MCF 10A (cell line): ENCODE data around the gene KLKB1. TPM values are rescaled to one million over a fixed set of nuclear protein-coding genes. Genes with fewer than 3 reads are reported as not detected.
"Not testable (repeated sequence)": the region's sequence is repeated elsewhere in the genome, so short reads cannot be mapped to it uniquely, and the experiment has no call there.

Experiments
- BruUV-seq: library from RNA; stranded (reverse); fragments of 400-500 nt; replicated peaks from 2 replicates; lab custom pipeline; 2021; lab: Mats Ljungman, UMichigan
- CTCF ChIA-PET: fragments of 300-600 bp; sonication (Branson Sonifier 250); formaldehyde crosslinking; extraction: SDS; loops from one replicate; lab custom pipeline; 2021; ENCODE audit warnings: antibody characterized with exemption, inconsistent platforms; lab: Yijun Ruan, JAX
- POLR2A ChIA-PET: fragments of 300-600, 350-650 bp; sonication (Branson Sonifier 250); formaldehyde crosslinking; extraction: SDS; loops from one replicate; lab custom pipeline; 2020; ENCODE audit warnings: antibody characterized with exemption, inconsistent platforms; lab: Yijun Ruan, JAX
- DNase-seq: peaks from one replicate; pipeline ENCODE4 v3.0.0-alpha.2; 2018; ENCODE audit not compliant: unreplicated experiment
- H3K27ac Mint-ChIP-seq: one replicate; pipeline ENCODE4 v1.8.0; 2022; ENCODE audit warnings: mild to moderate bottlenecking, low read depth, mixed read lengths; ENCODE audit not compliant: unreplicated experiment
- H3K27me3 Mint-ChIP-seq: one replicate; pipeline ENCODE4 v1.8.0; 2022; ENCODE audit warnings: mixed read lengths; ENCODE audit not compliant: insufficient read depth, unreplicated experiment
- H3K36me3 Mint-ChIP-seq: one replicate; pipeline ENCODE4 v1.8.0; 2022; ENCODE audit warnings: mild to moderate bottlenecking, moderate library complexity, mixed read lengths; ENCODE audit not compliant: insufficient read depth, unreplicated experiment
- H3K4me1 Mint-ChIP-seq: one replicate; pipeline ENCODE4 v1.8.0; 2022; ENCODE audit warnings: mixed read lengths; ENCODE audit not compliant: insufficient read depth, unreplicated experiment
- H3K4me3 Mint-ChIP-seq: one replicate; pipeline ENCODE4 v1.8.0; 2022; ENCODE audit warnings: mild to moderate bottlenecking, moderate library complexity, mixed read lengths; ENCODE audit not compliant: unreplicated experiment
- H3K9me3 Mint-ChIP-seq: one replicate; pipeline ENCODE4 v1.8.0; 2022; ENCODE audit warnings: mixed read lengths; ENCODE audit not compliant: unreplicated experiment
- intact Hi-C: fragments of 100-400 bp; cut with micrococcal nuclease; formaldehyde crosslinking; loops from 2 replicates; pipeline ENCODE4 v1.14.1; 2022
- total RNA-seq: library from RNA; stranded (reverse); gene quantifications from 2 replicates; pipeline ENCODE4 v1.2.3, GENCODE V29; 2022
- TF ChIP-seq, protein P1 (sequence below): fragments of 200-600 bp; IDR thresholded peaks from one replicate; pipeline ENCODE4 v1.8.0; 2022; ENCODE audit warnings: antibody characterized with exemption, mild to moderate bottlenecking; ENCODE audit not compliant: unreplicated experiment

KLKB1 gene
- total RNA-seq, 1 experiment from 2014 or later: 0.21 TPM

DNA sequence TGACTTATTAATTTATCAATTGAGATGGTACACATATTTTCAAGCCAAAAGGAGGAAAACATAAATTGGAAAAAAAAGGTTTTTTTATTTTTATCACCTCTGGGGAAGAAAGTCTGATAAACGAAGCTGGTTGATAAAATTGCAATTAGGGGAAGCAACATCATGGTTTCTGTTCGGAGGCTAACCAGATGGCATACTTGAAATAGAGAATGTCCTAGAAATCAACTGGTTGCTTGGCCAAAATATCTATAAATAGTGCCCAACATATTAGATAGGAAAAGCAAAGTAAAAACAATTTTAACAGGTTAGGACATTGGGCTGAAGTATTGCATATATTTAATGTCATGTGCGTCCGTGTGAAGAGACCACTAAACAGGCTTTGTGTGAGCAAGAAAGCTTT is 14.3 kb downstream of the KLKB1 start:
- CTCF ChIA-PET: no interaction called here
- POLR2A ChIA-PET: no interaction called here
- Mint-ChIP-seq H3K27ac (no peak overlapping the region), H3K36me3 (peaks cover 6% of the 10 kb centered on the region), H3K9me3 (no peaks in the 10 kb centered on the region), H3K4me1 (no peaks in the 10 kb centered on the region), H3K4me3 (no peak overlapping the region), H3K27me3 (no peaks in the 10 kb centered on the region)
- BruUV-seq: no TSS peak
- intact Hi-C loops: no loop called here
- DNase-seq: no peak
- TF ChIP-seq, protein P1, sequence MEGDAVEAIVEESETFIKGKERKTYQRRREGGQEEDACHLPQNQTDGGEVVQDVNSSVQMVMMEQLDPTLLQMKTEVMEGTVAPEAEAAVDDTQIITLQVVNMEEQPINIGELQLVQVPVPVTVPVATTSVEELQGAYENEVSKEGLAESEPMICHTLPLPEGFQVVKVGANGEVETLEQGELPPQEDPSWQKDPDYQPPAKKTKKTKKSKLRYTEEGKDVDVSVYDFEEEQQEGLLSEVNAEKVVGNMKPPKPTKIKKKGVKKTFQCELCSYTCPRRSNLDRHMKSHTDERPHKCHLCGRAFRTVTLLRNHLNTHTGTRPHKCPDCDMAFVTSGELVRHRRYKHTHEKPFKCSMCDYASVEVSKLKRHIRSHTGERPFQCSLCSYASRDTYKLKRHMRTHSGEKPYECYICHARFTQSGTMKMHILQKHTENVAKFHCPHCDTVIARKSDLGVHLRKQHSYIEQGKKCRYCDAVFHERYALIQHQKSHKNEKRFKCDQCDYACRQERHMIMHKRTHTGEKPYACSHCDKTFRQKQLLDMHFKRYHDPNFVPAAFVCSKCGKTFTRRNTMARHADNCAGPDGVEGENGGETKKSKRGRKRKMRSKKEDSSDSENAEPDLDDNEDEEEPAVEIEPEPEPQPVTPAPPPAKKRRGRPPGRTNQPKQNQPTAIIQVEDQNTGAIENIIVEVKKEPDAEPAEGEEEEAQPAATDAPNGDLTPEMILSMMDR: no peak

DNA sequence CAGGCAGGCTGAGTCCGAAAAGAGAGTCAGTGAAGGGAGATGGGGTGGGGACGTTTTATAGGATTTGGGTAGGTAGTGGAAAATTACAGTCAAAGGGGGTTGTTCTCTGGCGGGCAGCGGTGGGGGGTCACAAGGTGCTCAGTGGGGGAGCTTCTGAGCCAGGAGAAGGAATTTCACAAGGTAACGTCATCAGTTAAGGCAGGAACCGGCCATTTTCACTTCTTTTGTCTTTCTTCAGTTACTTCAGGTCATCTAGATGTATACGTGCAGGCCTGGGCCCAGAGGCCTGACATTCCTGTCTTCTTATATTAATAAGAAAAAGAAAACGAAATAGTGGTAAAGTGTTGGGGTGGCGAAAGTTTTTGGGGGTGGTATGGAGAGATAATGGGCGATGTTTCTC is 14.7 kb downstream of the KLKB1 start:
- H3K9me3 Mint-ChIP-seq, H3K27me3 Mint-ChIP-seq, intact Hi-C loops, BruUV-seq, H3K4me3 Mint-ChIP-seq, H3K27ac Mint-ChIP-seq, CTCF ChIA-PET, H3K36me3 Mint-ChIP-seq, DNase-seq, H3K4me1 Mint-ChIP-seq, POLR2A ChIA-PET: not testable (repeated sequence)

DNA sequence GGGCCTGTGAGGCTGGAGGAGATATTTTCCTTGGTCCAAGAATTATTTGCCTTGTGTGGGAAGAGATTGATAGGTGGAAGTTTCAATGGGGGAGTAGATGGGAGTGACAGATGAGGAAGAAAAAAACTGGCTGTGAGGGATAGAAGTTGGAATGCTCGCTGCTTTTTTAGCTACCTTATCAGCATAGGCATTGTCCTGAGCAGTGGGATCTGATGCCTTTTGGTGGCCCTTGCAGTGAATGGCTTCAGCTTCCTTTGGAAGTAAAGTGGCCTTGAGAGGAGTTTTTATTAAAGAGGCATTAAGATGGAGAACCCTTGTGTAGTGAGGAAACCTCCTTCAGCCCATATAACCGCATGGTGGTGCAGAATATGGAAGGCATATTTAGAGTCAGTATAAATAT is 16.0 kb downstream of the KLKB1 start:
- H3K4me1 Mint-ChIP-seq: no peaks in the 10 kb centered on the region
- no peaks in the 10 kb centered on the region for H3K27me3 Mint-ChIP-seq
- no TSS peak for BruUV-seq
- H3K27ac Mint-ChIP-seq: no peak overlapping the region
- no peaks in the 10 kb centered on the region for H3K9me3 Mint-ChIP-seq
- DNase-seq: no peak
- CTCF ChIA-PET: interaction anchor here (0.6 kb wide), 1 partner anchor 53 kb away, joined by 3 read pairs; no protein-coding TSS in a partner anchor
- H3K36me3 Mint-ChIP-seq: peaks cover 6% of the 10 kb centered on the region
- intact Hi-C loops: no loop called here
- no peak overlapping the region for H3K4me3 Mint-ChIP-seq
- TF ChIP-seq, protein P1: no peak
- POLR2A ChIA-PET: no interaction called here

DNA sequence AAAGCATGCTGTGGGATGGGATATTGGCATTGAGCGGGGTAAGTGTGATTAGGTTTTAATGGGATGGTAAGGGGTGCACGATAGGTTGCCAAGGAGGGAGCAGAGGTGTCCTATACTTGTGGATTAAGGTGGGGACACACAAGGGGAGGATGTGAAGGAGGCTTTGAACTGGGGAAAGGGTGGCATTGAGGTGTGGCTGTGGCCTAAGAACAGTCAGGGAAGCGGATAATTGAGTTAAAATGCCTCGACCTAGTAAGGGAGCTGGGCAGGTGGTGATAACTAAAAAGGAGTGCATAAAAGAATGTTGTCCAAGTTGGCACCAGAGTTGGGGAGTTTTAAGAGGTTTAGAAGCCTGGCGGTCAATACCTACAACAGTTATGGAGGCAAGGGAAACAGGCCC is 17.5 kb downstream of the KLKB1 start:
- Mint-ChIP-seq H3K36me3 (peaks cover 6% of the 10 kb centered on the region), H3K9me3 (no peaks in the 10 kb centered on the region), H3K27ac (no peak overlapping the region), H3K27me3 (no peaks in the 10 kb centered on the region), H3K4me1 (no peaks in the 10 kb centered on the region), H3K4me3 (no peak overlapping the region)
- intact Hi-C loops: no loop called here
- no peak for DNase-seq
- TF ChIP-seq, protein P1: no peak
- ChIA-PET CTCF (no interaction called here), POLR2A (no interaction called here)
- BruUV-seq: no TSS peak

DNA sequence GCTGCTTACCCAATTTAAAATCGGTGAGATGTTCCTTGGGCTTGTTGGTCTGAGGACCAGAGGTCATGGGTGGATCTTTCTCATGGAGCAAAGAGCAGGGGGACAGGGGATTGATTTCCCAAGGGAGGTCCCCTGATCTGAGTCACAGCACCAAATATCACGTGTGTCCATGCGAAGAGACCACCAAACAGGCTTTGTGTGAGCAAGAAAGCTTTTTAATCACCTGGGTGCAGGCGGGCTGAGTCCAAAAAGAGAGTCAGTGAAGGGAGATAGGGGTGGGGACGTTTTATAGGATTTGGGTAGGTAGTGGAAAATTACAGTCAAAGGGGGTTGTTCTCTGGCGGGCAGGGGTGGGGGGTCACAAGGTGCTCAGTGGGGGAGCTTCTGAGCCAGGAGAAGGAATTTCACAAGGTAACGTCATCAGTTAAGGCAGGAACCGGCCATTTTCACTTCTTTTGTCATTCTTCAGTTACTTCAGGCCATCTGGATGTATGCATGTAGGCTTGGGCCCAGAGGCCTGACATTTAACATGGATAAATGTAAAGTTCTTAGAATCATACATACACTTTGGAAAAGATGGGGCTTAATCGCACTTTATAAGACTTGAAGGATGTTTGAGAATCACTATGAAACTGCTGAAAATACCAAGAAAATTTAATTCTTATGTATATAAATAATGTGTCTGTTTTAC is 19.9 kb downstream of the KLKB1 start:
- H3K4me1 Mint-ChIP-seq, DNase-seq, H3K27ac Mint-ChIP-seq, H3K36me3 Mint-ChIP-seq, CTCF ChIA-PET, H3K4me3 Mint-ChIP-seq, H3K9me3 Mint-ChIP-seq, H3K27me3 Mint-ChIP-seq, POLR2A ChIA-PET, BruUV-seq, intact Hi-C loops: not testable (repeated sequence)
